ENCODE results near the gene TMIGD2.
A peak's percentile ranks its signal among the peaks of the same experiment; 100 is the strongest.
"Not testable (repeated sequence)": the region's sequence is repeated elsewhere in the genome, so short reads cannot be mapped to it uniquely, and the experiment has no call there.

Gene TMIGD2

GRCh38 chr19:4295972-4296771 lies 6.0 kb downstream of the TMIGD2 start:
- no peak for DNase-seq

- DNase-seq, result no peak
These were observed 7.8 kb downstream of the TMIGD2 start for GRCh38 chr19:4294389-4294788.

DNA sequence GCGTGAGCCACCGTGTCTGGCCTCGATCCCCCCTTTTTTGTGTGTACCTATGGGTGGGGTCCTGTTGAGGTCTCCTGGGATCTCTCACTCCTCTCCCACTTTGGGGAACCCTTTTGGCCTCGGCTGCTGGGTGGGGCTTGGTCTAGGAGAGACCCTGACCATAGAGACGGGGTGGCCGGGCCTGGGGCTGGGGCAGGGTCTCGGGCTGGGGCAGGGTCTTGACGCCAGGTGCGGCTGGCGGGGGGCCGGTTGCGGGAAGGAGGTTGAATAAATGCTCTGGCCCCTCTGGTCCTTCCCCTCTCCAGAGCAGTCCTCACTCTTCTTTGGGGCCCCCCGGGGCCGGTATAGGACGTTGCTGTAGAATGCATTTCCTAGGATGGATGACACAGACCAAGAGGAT lies 9.7 kb downstream of the TMIGD2 start:
- DNase-seq, result no peak

GRCh38 chr19:4291184-4291732 lies 10.9 kb downstream of the TMIGD2 start:
- no peak for DNase-seq

GRCh38 chr19:4288091-4288777 lies 14.0 kb downstream of the TMIGD2 start:
- DNase-seq, result no peak

GRCh38 chr19:4286141-4286540 lies 16.0 kb downstream of the TMIGD2 start:
- not testable (repeated sequence) for DNase-seq

DNA sequence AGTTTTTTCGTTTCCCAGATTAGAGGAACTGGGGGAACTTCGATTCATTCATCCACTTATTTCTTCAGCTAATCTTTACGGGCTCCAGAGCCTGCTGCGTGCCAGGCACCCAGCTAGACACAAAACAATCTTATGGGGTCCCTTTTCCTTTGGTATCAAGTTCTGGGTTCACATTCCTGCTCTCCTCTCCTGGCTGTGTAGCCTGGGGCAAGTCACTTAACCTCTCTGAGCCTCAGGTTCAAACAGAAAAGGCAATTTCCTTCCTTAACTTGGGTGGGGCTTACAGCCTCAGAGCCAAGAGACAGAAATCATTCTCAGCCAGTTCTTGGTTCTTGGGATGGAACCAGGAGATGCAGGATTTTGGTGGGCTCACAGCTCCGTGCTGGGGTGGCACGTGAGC lies 17.2 kb downstream of the TMIGD2 start:
- DNase-seq, result no peak

- no peak for DNase-seq
These were observed 17.8 kb downstream of the TMIGD2 start for GRCh38 chr19:4284176-4284958.

DNA sequence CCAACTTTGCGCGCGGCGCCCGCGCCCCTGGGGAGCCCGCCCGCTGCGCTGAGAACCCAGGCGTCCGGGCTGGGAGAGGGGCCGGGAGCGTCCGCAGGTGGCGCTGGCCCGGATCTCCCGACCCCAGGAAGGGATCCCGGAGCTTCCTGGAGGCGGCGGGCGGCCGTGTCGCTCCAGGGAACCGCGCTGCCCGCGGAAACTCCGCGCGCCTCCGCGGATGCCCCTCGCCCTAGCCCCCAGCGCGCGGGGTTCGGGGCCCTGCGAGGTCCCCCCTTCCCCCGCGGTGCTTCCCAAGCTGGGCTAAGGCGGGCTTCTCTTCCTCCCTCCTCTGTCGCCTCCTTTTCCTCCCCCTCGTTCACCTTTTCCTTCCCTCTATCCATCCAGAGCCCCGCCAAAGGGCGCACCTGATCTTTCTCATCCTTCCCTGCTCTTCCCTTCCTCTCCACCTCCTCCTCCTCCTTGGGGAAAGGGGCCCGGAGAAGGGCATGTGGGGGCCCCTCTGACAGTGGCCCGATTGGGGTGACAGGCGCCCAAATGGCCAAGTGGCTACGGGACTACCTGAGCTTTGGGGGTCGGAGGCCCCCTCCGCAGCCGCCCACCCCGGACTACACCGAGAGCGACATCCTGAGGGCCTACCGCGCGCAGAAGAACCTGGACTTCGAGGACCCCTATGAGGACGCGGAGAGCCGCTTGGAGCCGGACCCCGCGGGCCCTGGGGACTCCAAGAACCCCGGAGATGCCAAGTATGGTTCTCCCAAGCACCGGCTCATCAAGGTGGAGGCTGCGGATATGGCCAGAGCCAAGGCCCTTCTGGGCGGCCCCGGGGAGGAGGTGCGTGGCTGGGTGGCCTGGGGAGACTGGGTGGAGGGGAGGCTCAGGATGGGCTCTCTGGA lies 22.4 kb downstream of the TMIGD2 start:
- DNase-seq, result no peak

DNA sequence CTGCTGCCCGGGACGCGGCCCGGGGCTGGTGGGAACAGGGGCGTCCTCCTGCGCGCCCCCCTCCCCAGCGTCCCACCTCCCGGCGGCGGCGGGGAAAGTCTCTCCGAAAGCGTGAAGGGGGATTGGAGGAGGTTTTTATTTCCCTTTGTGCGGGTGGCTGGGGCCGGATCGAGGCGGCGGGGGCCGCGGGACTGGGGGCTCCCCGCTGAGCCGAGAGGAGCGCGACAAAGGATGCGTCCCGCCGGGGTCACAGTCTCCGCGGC lies 23.0 kb downstream of the TMIGD2 start:
- no peak for DNase-seq

- DNase-seq, result no peak
These were observed 23.5 kb downstream of the TMIGD2 start, which contains the start of gene SHD for GRCh38 chr19:4278419-4279266. TSS of gene SHD (plus strand) at chr19:4279266. CDS start at chr19:4280064, 798 bp downstream.

DNA sequence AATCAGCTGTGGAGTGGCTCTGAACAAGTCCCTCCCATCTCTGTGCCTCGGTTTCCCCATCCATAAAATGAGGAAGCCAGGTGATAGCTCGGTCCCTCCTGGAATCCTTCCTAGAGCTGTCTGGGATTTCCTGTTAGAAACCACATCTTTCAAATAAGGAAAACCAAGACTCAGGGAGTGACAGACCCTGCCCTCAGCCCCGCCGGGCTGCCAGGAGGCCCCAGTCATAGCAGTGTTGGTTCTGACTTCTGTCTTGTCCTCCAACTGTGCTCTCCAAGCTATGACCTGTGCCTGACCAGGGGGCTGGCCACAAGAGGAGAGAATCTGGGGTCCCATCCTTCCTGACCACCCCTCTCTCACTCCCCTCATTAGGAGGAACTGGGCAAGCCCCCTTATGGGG lies 24.2 kb downstream of the TMIGD2 start:
- no peak for DNase-seq

DNA sequence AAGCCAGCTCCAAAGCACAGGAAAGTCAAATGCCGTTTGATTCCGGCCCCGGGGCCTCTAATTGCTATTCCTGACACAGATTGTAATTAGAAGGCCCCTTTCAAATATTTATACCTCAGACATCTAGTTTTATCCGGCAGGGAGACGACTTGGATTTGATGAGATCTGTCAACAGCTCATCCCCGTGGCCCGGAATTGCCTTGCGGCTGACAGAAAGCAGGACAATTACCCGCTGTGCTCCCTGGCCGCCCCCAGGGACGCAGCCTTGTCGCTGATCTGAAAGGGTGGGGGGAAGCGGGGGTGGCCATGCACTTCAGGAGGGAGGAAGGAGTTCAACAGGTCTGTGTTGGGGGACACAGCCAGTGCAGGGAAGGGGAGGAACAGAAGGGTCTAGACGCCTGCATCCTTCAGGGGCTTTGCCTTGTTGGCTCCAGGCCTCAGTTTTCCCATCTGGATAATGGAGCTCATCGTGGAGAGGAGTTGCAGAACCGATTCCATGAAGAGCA lies 24.9 kb downstream of the TMIGD2 start:
- DNase-seq, result no peak

GRCh38 chr19:4274321-4274686 lies 27.9 kb downstream of the TMIGD2 start:
- DNase-seq, result not testable (repeated sequence)

- no peak for DNase-seq
These were observed 29.3 kb downstream of the TMIGD2 start for GRCh38 chr19:4272894-4273293.

DNA sequence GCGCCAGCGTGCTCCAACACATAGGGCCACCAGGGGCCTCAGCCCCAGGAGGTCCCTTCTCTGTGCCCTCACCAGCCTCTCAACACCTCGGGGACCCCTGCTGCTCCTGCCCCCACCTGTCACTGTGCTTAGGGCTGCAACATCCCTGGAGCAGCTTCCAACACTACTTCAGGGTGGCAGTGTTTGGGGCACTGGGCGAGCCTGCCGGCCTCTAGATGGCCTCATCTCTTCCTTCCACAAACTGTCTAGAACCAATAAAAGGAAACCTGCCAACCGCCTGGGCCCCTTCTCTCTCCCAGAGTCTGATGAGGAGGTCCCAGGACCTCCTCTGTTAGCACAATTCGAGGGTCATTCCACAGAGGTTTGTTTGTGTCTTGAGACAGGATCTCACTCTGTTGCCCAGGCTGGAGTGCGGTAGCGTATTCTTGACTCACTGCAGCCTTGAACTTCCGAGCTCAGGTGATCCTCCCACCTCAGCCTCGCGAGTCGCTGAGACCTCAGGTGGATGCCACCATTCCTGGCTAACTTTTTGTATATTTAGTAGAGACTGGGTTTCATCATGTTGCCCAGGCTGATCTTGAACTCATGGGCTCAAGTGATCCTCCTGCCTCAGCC lies 33.3 kb downstream of the TMIGD2 start:
- DNase-seq, result no peak

GRCh38 chr19:4267901-4268815 lies 34.0 kb downstream of the TMIGD2 start:
- DNase-seq, result no peak

- peak; percentile 50 for DNase-seq
These were observed 34.9 kb downstream of the TMIGD2 start for GRCh38 chr19:4267101-4267900.
